HepG2 (cell line): ENCODE measurements around the gene SATB2. TPM values are rescaled to one million over a fixed set of nuclear protein-coding genes. Genes with fewer than 3 reads are reported as not detected.

Experiments
- IRF1 ChIP-seq: sonication (generic); formaldehyde crosslinking; IDR thresholded peaks from 2 replicates; pipeline ENCODE4 v1.4.0; 2020; ENCODE audit warnings: low read depth, mild to moderate bottlenecking, missing genetic modification reagents
- LCORL ChIP-seq, 2 experiments: fragments of 450-650 bp in 1 of 2; sonication (generic) in 1 of 2; formaldehyde crosslinking in 1 of 2; IDR thresholded peaks; 2 replicates each; pipeline versions ENCODE4 v1.5.0 to v1.6.1; 2017 to 2020; ENCODE audit warnings: antibody characterized with exemption in 1 of 2, missing genetic modification reagents in 1 of 2
- MTF1 ChIP-seq: sonication (generic); formaldehyde crosslinking; IDR thresholded peaks from 2 replicates; pipeline ENCODE4 v1.5.0; 2020; ENCODE audit warnings: missing genetic modification reagents
- NFRKB ChIP-seq: fragments of 450-650 bp; IDR thresholded peaks from 2 replicates; pipeline ENCODE4 v1.6.1; 2017
- PATZ1 ChIP-seq: sonication (generic); formaldehyde crosslinking; IDR thresholded peaks from 2 replicates; pipeline ENCODE4 v1.4.0; 2020; ENCODE audit warnings: missing genetic modification reagents
- PRDM4 ChIP-seq: sonication (generic); formaldehyde crosslinking; IDR thresholded peaks from 2 replicates; pipeline ENCODE4 v1.9.0; 2021; ENCODE audit warnings: missing genetic modification reagents, borderline replicate concordance
- SMAD1 ChIP-seq: sonication (generic); formaldehyde crosslinking; IDR thresholded peaks from 2 replicates; pipeline ENCODE4 v1.4.0; 2020; ENCODE audit warnings: missing genetic modification reagents, low read depth, mild to moderate bottlenecking, borderline replicate concordance
- SNAPC2 ChIP-seq: sonication (generic); formaldehyde crosslinking; IDR thresholded peaks from 2 replicates; pipeline ENCODE4 v1.8.1; 2022; ENCODE audit warnings: mild to moderate bottlenecking, missing genetic modification reagents
- TARDBP ChIP-seq: sonication (generic); formaldehyde crosslinking; IDR thresholded peaks from 2 replicates; pipeline ENCODE4 v1.8.0; 2022; ENCODE audit warnings: mild to moderate bottlenecking, missing genetic modification reagents
- TBX3 ChIP-seq: fragments of 450-650 bp; IDR thresholded peaks from 2 replicates; pipeline ENCODE4 v1.6.1; 2017; ENCODE audit warnings: antibody characterized with exemption, mild to moderate bottlenecking, inconsistent platforms, borderline replicate concordance
- TGIF2 ChIP-seq: IDR thresholded peaks from 2 replicates; pipeline ENCODE4 v1.6.1; 2016; ENCODE audit warnings: control low read depth, missing compliant biosample characterization
- ZBTB34 ChIP-seq: sonication (generic); formaldehyde crosslinking; IDR thresholded peaks from 2 replicates; pipeline ENCODE4 v1.8.0; 2022; ENCODE audit warnings: mild to moderate bottlenecking, missing genetic modification reagents
- ZBTB38 ChIP-seq: sonication (generic); formaldehyde crosslinking; IDR thresholded peaks from 2 replicates; pipeline ENCODE4 v1.5.1; 2020; ENCODE audit warnings: mild to moderate bottlenecking, missing genetic modification reagents
- ZNF136 ChIP-seq: sonication (generic); formaldehyde crosslinking; IDR thresholded peaks from 2 replicates; pipeline ENCODE4 v1.8.1; 2022; ENCODE audit warnings: low read depth, mild to moderate bottlenecking, moderate library complexity, missing genetic modification reagents
- ZNF207 ChIP-seq: fragments of 450-650 bp; IDR thresholded peaks from 2 replicates; pipeline ENCODE4 v1.6.1; 2016; ENCODE audit warnings: antibody characterized with exemption, borderline replicate concordance
- ZNF251 ChIP-seq: sonication (generic); formaldehyde crosslinking; IDR thresholded peaks from 2 replicates; pipeline ENCODE4 v1.9.0; 2021; ENCODE audit warnings: mild to moderate bottlenecking, missing genetic modification reagents
- ZNF556 ChIP-seq: sonication (generic); formaldehyde crosslinking; IDR thresholded peaks from 2 replicates; pipeline ENCODE4 v1.4.0; 2020; ENCODE audit warnings: mild to moderate bottlenecking, missing genetic modification reagents, borderline replicate concordance
- ZNF644 ChIP-seq: IDR thresholded peaks from 2 replicates; pipeline ENCODE4 v1.6.1; 2016; ENCODE audit warnings: low read depth
- ZNF691 ChIP-seq: sonication (generic); formaldehyde crosslinking; IDR thresholded peaks from 2 replicates; pipeline ENCODE4 v1.4.0; 2020; ENCODE audit warnings: missing genetic modification reagents, low read depth, mild to moderate bottlenecking, borderline replicate concordance
- ZSCAN30 ChIP-seq: sonication (generic); formaldehyde crosslinking; IDR thresholded peaks from 2 replicates; pipeline ENCODE4 v1.5.0; 2020; ENCODE audit warnings: mild to moderate bottlenecking, missing genetic modification reagents
- polyA plus RNA-seq, 8 experiments: library from polyadenylated mRNA; depleted of rRNA in 3 of 8; stranded (reverse) in 7 of 8; unstranded in 1 of 8; fragments of >200 nt; fragmentation: Illumina TruSeq in 4 of 8; extraction: Trizol in 4 of 8; gene quantifications; 2 replicates each; pipeline versions ENCODE4 v1.2.1 to v1.2.3, GENCODE V29; 2011 to 2016; ENCODE audit warnings: low read depth in 4 of 8, missing spikeins in 1 of 8, mixed read lengths in 1 of 8; ENCODE audit not compliant: insufficient read depth in 1 of 8
- total RNA-seq, 5 experiments: library from RNA; depleted of rRNA; stranded (reverse); fragments of >200 nt; fragmentation: Illumina TruSeq; extraction: Trizol; gene quantifications; 2 replicates each; pipeline ENCODE4 v1.2.3, GENCODE V29; 2016; ENCODE audit warnings: low read depth in 1 of 5

Gene SATB2
- total and polyA plus RNA-seq, 2 of the 13 experiments (the other 11 are each of a cell fraction or from before 2014, with no cell fraction given): 2.5 to 5.5 TPM

GRCh38 chr2:199459286-199460100, 1.8 kb upstream of the SATB2 start (continued):
- TF ChIP-seq PATZ1 (peak; percentile 66), TARDBP (CRISPR knock-in tag) (peak; percentile 47; the same call in 1 of the 2 replicates), ZNF207 (no peak), ZNF136 (CRISPR knock-in tag) (peak; percentile 76; the same call in 1 of the 2 replicates), IRF1 (CRISPR knock-in tag) (no peak), MTF1 (CRISPR knock-in tag) (peak; percentile 61; the same call in 1 of the 2 replicates), LCORL (IDR thresholded peaks at IDR 0.05) (no peak), LCORL (CRISPR knock-in tag; IDR thresholded peaks at IDR 0.05) (peak; percentile 87), NFRKB (no peak), ZBTB38 (CRISPR knock-in tag) (no peak; the same call in 1 of the 2 replicates), ZNF644 (CRISPR knock-in tag) (no peak), PRDM4 (no peak), SNAPC2 (peak; percentile 75; the same call in 1 of the 2 replicates), ZNF251 (0 out of 2 replicates have a peak, but pooled peaks have one; percentile 14), ZNF691 (CRISPR knock-in tag) (peak; percentile 99), SMAD1 (no peak), ZNF556 (peak; percentile 63), ZBTB34 (CRISPR knock-in tag) (peak; percentile 71), TGIF2 (CRISPR knock-in tag) (peak; percentile 85; the same call in 1 of the 2 replicates), ZSCAN30 (CRISPR knock-in tag) (peak; percentile 68), TBX3 (peak; percentile 42; the same call in 1 of the 2 replicates)
